Effector CD4-positive, alpha-beta T cell (primary cell): ENCODE results near the gene RUNX1.

Experiments
- DNase-seq: peaks from one replicate; pipeline ENCODE4 v3.0.0-alpha.2; 2020

Gene RUNX1

DNA sequence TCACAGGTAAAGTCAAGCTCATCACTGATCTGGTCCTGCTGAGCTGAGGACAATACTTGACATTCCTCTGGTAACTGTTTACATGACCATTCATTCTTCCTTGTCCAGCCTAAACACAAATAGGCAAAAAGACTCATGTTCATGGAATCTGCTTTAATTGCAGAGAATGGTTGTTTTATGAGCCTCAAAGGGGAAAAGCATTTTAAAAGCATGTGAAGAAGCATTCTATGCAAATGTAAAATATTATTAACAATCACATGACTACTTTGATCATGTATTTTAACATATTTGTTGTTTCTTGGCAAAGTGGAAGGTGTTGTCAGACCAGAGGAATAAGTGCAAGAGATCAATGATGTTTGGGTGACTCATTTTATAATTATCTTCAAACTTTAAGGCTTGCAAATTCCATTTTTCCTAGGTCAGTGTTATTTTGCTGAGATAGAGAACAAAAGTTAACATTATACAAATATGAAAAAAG lies 133.7 kb downstream of the RUNX1 start:
- DNase-seq, result no peak

DNA sequence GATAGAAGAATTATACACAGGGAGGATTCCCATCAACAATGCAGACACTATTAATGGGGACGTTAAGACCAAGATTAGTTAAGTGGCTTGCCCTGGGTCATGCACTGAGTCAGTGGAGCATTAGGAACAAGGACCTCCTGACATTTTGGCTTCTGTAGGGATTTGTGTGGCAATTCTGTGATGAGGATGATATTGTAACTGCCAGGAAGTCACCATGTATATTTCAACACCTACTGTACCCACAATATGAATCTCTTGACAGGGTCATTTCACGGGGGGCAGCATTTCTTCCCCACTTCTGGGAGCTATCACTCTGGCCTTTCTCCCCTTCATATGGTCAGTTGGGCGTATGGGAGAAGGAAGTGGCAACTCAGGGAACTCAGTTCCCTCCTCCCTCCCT lies 134.9 kb downstream of the RUNX1 start:
- no peak for DNase-seq

DNA sequence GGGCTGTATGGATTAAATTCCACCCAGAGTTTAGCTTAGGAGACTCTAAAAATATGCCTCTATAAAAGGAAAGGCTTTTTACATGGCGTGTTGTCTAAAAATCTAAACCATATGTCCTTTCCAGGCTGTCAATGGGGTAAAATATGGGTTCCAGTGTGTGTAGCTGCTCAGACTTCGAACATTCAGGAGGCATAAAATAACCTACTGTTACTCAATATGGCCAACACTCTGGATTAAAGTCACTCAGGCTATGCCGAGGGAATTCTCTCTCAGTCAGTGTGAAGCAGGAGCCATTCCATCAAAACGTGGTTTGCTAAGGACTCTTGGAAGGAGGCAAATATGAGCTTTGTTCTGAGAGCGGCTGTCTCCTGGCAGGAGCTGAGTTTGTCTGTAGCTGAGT lies 135.3 kb downstream of the RUNX1 start:
- DNase-seq, result no peak

DNA sequence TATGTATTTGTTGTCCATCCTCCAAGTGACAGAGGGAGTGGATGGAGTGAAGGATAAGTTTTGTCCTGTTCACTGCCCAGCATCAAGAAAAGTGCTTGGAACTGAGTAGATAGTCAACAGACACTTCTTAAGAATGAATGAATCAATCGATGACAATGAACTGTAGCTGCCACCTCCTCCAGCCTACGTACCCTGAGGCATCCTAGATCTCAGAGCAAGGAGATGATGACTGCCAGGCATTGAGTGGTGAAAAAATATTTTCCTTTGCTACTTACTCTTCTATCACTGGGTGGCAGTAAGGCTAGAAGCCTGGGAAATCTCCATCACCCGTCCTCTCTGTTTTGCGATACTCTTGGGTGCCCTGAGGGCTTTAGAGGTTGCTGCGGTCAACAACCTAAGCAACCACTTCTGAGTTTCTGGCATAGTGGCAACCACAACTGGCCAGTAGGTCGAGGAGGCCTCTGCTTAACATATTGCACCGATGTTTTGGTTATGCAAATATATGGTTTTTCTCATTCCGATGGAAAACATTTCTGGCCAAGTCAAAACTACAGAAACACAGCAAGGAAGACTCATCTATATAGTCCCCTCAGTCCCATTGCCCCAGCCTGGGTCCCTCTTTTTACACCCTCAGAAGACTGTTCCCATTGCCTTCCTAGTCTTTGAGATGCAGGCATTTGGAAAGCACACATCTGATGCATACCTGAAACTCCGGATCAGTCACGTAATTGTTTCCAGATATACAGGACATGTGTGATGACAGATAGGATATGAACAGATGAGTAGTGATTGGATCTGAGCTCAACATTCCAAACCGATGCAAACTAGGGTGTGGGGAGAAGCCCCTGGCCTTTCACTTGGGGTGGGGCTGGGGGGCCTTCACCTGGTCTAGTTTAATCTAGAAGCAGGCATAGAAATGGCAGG lies 136.8 kb downstream of the RUNX1 start:
- no peak for DNase-seq

DNA sequence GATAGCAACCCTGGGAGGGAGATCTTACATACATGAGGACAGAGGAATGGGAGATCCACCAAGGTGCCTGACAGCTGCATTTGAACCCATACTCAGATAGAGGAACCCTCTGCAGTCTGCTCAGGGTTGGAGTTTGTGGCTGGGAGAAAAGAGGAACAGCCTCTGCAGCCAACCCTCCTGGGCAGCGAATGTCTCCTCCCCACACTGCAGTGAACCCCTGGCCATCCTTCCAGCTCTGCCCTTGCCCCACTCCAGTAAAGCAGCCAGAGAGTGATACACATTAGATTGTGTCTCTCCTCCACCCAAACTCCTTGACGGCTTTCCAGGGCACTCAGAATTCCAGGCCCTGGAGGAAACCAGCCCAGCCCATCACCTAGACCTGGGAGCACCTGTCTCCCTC lies 137.7 kb downstream of the RUNX1 start:
- DNase-seq, result no peak

DNA sequence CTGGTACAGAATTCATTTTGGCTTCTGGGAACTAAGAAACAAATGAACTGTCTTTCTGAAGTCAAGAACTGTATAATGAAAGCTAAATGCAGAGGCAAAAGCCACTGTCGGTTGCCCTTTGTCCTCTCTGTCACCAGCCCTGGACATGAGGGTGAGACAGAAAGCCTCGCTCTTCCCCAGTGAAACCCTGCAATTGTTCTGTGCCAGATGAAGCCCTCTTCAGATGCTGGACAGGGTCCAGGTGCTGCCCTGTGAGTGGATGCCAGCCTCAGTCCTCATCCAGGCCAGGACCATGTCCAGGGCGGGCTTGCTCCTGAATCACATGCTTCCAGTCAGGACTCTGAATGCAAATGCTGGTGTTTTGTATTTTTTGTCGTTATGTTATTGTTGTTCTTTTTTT lies 138.7 kb downstream of the RUNX1 start:
- DNase-seq, result no peak

DNA sequence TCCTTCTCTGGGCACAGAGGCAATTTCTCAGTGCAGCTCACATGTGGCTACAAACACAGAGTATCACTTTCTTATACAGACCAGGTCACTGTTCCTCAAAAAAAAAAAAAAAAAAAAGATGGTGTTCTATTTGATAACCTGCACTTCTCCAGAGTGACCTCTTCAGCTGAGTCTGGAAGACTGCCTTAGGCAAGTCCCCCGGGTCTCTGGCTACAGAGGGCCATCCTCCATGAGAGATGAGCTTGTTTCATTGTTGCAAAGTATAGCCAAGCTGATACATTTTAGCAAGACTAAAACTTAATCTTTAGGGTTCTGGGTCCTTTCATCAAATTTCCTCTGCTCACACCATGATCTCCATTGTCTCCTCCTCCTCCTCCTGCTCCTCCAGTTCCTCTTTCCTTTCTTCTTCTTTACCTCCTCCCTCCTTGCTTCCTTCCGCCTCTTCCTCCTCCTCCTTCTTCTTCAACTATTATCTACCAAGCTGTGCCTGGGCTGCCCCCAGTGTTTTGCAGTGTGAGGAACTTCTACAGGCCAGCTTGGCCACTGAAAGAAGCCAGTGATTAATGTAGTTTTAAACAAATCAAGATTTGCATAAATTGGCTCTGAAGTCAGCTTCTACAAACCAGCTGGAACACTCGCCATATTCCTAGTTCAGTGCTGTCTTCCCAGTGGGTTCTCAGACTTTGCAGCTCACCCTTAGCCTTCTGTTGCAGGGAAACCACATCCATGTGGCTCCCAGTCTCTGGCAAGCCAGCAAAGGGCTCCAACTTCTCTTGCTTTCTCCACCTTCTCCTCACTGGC lies 139.4 kb downstream of the RUNX1 start:
- DNase-seq, result no peak

DNA sequence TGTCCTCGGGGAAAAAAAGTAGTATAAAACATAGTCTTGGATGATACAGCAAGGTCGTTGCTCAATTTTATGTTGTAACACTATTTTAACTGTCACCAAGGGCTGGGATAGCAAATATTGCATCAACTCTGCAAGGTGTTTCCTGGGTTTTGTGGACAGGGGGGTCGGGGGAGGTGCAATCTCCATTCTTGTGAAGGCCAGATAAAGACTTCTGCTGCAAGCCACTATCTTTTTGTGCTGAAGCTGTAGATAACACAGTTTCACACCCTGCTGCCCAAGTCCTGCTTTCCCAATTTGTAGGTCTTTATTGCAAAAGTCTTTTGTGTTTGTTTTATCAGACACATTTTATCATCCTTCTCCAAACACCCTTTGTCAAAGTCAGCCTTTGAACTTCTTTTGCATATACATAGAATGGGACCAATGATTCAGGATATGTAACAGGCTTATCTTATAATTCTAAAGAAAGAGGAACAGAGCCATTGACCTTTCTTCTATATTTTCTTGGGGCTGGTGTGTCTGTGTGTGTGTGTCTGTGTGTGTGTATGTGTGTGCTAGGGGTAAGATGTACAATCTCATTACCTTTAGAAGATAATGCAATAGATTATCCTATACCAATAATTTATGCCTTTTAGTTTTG lies 140.6 kb downstream of the RUNX1 start:
- DNase-seq, result no peak

DNA sequence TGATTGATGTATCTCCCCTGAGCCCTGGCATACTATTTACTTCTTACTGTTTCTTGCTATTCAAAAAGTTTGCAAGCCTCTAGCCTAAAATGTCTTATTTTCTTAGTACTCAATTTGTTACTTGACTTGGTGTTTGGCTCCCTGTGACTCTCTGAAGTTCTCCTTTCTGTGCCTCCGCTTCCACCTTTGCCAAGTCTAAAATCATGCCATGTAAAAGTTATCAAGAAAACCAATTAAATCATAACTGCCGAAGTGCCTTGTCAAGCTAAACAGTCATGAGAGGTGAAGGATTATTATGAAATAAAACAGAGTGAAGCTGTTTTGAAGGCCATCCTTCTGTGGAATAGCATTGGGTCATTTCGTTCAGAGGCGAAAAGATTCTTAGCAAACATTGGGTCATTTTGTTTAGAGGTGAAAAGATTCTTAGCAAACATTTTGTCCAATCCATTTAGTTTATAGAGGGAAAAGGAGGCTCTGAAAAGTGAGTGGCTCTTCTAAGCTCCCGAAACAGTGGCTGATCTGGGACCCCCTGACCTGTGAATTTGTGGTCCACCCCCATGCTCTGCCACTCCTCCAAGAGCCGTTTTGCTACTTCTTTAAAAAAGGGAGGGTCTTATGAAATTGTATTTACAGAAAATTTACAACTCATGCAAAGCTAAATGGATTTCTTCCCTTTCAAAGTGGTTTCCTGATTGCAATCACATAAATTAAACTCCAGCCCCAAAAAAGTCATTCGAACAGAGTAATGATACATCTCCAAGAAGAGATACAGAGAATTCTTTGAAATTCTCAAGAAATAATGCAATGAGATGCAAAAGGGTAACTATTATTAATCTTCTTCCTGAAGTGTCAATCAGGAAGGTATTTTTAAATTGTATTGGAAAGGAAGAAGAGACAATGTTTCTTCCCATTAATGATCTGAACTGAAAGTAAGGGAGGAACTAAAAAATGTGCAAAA lies 141.4 kb downstream of the RUNX1 start:
- DNase-seq, result no peak

DNA sequence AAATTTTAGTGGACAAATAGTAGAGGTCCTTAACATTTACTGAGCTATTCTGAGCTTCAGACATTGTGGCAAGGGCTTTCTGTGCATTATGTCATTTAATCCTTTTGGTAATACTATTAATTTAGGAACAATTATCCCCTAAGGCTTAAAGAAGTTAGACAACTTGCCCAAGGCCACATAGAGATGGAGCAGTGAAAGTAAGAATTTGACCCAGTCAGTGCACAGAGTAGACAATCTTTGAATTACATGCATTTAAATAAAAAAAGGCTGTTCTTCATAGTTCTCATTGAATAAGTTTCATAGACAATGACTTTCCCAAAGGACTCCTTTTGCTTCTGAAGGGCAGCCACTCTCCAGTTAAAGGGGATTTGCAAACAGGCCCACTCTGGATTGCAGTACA lies 142.7 kb downstream of the RUNX1 start:
- DNase-seq, result no peak

DNA sequence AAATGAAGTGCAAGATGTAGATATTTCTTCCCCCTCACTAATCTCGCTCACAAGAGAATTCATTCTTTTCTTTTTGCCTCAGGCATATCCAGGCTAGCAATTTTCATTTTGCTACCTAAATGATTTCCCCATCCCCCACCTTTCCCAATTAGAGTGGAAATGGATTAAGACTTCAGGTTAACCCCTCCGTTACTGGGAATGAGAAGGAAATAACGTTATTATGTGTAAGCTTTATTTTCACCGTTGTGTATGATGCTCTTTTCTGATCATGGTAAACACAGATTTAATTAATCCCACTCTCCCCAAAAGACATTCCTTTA lies 143.9 kb downstream of the RUNX1 start:
- DNase-seq, result no peak

DNA sequence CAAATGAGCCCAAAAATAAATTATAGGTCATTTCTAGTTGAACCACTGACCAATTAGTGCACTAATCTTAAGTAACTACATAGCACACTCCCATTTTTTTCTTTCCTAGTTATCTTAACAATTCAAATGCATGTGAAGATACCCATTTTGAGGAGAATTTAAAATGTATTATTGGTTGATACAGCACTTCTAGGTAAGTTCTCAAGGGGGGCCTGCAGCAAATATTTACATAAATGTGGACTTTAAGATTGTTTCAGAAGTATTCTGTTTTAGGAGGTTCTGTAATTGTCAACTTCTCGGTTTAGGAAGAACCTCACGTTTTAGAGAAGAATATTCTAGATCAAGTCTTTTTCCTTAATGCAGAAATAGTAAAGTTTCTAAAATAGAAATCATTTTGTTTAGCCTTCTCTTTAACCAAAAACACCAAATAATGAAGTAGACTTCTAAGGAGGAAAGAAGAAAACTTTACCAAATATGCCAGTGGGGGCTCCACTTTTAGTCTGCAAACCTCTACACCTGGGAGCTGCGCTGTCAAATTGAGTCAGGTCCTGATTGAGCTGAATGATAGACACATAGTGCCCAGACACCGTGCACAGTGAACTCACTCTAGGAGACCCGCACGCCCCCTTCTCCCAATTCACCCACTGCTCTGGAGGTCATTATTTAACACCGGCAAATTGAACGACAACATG lies 144.4 kb downstream of the RUNX1 start:
- no peak for DNase-seq

DNA sequence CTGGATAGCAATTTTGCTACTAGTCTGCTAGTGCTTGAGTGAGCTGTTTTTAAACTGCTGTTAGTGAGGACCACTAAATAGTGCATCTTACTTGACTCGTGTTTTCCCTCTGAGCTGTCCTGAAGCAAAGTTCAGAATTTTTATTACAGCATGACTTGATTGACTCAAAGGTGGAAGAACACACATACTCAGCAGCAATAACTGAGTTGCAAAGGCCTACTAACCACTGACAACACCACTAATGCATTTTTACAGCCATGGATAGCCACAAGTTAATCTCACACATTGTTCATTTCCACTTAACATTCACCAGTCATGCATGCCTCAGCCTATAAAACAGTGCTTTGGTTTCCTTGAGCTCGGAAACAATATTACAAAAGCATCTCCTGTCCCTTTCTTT lies 148.7 kb downstream of the RUNX1 start:
- DNase-seq, result no peak

DNA sequence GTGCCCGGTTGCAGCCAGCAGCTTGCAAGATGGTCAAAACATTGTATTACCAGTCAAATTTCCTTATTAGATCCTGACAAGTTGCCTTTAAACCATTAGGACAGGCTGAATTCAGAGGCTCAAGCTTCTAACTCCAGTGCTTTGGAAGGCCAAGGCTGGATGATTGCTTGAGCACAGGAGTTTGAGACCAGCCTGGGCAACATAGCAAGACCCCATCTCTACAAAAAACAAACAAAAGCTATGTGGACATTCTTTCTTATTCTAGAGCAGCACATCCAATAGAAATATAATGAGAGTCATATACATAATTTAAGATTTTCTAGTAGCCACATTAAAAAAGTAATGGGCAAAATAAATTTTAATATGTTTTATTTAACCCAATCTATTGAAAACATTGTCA lies 149.3 kb downstream of the RUNX1 start:
- no peak for DNase-seq

DNA sequence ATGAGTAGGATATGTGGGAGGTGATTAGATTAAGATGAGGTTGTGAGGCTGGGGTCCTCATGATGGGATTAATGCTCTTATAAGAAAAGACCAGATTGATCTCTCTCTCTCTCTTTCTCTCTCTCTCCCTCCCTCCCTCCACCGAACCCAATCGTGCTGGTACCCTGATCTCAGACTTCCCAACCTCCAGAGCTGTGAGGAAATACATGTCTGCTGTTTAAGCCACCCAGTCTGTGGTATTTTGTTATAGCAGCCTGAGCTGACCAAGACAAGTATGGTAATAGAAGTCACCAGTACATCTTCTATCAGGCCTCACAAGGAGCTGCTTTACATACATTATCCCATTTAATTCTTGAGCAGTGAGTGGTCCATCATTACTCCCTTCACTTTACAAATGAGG lies 149.8 kb downstream of the RUNX1 start:
- DNase-seq, result no peak

DNA sequence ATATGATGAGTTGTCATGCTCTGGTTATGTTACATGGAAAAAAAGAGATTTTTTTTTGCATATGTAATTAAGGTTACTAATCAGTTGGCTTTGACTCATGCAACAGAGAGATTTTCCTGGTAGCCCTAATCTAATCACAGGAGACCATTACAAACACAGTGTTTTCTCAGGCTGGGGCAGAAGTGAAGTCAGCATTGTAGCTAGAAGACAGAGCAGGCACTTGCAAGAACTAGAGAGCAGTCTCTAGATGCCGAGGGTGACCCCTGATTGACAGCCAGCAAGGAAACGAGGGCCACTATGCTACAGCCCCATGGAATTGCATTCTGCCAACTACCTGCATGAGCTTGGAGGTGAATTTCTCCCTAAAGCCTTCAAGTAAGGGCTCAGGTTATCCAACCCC lies 151.3 kb downstream of the RUNX1 start:
- DNase-seq, result no peak

DNA sequence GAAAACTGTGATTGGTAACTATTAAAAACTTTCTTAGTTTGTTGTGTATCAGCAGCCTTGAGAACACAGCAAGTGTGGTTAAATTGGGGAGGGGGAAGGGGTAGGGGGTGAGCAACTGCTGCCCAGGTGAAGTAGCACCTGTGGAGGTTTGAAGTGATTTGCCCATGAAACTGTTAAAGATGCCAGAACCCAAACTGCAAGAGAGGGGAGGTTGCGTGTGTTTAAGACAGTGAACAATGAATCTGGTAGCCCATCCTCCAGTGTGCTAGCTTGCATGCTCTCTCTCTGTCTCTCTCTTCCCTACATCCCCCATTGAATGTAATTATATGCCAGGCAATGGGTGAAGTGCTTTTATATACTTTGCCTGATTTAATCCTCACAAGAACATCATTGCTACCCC lies 154.7 kb downstream of the RUNX1 start:
- DNase-seq, result no peak

DNA sequence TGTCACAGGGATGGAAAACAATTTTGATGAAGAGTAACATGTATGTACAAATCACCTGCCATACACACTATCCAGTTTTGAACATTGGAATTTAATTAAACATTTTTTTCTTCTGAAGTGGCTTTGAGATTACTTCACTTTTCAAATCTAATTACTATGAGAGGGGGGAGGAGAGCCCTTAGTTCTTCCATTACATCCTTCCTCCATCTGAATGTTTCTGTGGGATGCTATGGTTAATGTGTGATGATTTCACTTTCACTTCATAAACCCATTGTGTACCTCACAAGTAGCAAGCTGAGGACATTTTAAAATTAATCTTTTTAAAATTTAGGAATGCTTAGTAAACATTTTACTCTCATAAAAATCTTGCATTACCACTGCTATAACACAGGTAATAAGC lies 156.9 kb downstream of the RUNX1 start:
- DNase-seq, result no peak

DNA sequence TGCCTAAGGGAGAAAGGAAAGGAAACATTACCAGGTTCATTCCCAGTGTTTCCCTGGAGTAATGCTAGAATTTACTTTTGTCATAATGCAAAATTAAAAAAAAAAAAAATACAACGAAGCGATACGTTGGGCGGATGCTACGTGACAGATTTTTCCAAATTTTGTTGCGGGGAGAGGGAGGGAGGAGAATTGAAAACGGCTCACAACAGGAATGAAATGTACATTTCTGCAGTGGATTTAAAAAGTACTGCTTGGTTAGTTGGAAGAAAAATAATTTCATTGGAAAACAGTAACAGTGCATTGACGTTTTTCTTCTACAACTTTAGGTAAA lies 157.5 kb downstream of the RUNX1 start:
- DNase-seq, result no peak

DNA sequence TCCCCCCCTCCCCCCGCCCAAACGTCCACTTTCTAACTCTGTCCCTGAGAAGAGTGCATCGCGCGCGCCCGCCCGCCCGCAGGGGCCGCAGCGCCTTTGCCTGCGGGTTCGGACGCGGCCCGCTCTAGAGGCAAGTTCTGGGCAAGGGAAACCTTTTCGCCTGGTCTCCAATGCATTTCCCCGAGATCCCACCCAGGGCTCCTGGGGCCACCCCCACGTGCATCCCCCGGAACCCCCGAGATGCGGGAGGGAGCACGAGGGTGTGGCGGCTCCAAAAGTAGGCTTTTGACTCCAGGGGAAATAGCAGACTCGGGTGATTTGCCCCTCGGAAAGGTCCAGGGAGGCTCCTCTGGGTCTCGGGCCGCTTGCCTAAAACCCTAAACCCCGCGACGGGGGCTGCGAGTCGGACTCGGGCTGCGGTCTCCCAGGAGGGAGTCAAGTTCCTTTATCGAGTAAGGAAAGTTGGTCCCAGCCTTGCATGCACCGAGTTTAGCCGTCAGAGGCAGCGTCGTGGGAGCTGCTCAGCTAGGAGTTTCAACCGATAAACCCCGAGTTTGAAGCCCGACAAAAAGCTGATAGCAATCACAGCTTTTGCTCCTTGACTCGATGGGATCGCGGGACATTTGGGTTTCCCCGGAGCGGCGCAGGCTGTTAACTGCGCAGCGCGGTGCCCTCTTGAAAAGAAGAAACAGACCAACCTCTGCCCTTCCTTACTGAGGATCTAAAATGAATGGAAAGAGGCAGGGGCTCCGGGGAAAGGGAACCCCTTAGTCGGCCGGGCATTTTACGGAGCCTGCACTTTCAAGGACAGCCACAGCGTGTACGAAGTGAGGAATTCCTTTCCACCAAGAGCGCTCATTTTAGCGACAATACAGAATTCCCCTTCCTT lies 158.1 kb downstream of the RUNX1 start:
- no peak for DNase-seq

DNA sequence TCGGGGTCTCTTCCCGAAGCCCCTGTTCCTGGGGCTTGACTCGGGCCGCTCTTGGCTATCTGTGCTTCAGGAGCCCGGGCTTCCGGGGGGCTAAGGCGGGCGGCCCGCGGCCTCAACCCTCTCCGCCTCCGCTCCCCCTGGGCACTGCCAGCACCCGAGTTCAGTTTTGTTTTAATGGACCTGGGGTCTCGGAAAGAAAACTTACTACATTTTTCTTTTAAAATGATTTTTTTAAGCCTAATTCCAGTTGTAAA lies 158.7 kb downstream of the RUNX1 start:
- no peak for DNase-seq
